Tibial nerve (tissue), 4 donors: Measurements from ENCODE around the gene TENT4B. TPM values are rescaled to one million over a fixed set of nuclear protein-coding genes. Genes with fewer than 3 reads are reported as not detected.
"Not testable (repeated sequence)": the region's sequence is repeated elsewhere in the genome, so short reads cannot be mapped to it uniquely, and the experiment has no call there.

Experiments used
- DNase-seq, 2 donors: peaks; one replicate each; pipeline ENCODE4 v3.0.0-alpha.2; 2019; ENCODE audit warnings: low spot score in 2 of 2
- H3K27ac ChIP-seq, 4 donors: fragments of 200-600 bp; sonication (generic) in 3 of 4; one replicate each; pipeline ENCODE4 v1.5.1; 2017 to 2019; ENCODE audit warnings: mild to moderate bottlenecking in 1 of 4
- H3K27me3 ChIP-seq, 2 donors: fragments of 200-600 bp; sonication (generic) in 1 of 2; one replicate each; pipeline versions ENCODE4 v1.5.1 to v1.6.0; 2017 to 2019
- H3K36me3 ChIP-seq, 3 donors: fragments of 200-600 bp; sonication (generic); one replicate each; pipeline ENCODE4 v1.5.1; 2018 to 2019
- H3K4me1 ChIP-seq, 4 donors: fragments of 200-600 bp; sonication (generic) in 3 of 4; one replicate each; pipeline ENCODE4 v1.5.1; 2017 to 2019
- H3K4me3 ChIP-seq, 4 donors: fragments of 200-600 bp; sonication (generic) in 3 of 4; one replicate each; pipeline ENCODE4 v1.5.1; 2017 to 2019; ENCODE audit warnings: mild to moderate bottlenecking in 1 of 4, moderate library complexity in 1 of 4
- H3K9me3 ChIP-seq, 4 donors: fragments of 200-600 bp; sonication (generic) in 3 of 4; one replicate each; pipeline ENCODE4 v1.5.1; 2017 to 2019
- CTCF ChIP-seq, 5 experiments: fragments of 200-600 bp in 3 of 5; fragments of 450-650 bp in 2 of 5; sonication (generic) in 3 of 5; IDR thresholded peaks; one replicate each; pipeline ENCODE4 v1.5.1; 2016 to 2019; ENCODE audit warnings: antibody characterized with exemption in 5 of 5, mild to moderate bottlenecking in 3 of 5, moderate library complexity in 2 of 5
- EP300 ChIP-seq, 2 donors: sonication (generic); formaldehyde crosslinking; IDR thresholded peaks; one replicate each; pipeline ENCODE4 v1.6.1; 2017; ENCODE audit warnings: antibody characterized with exemption in 2 of 2, mild to moderate bottlenecking in 1 of 2
- POLR2A ChIP-seq, 2 donors: fragments of 450-650 bp; IDR thresholded peaks; one replicate each; pipeline ENCODE4 v1.6.1; 2017; ENCODE audit warnings: antibody characterized with exemption in 2 of 2, mild to moderate bottlenecking in 2 of 2, moderate library complexity in 2 of 2
- WGBS, 2 donors: methylation state at CpG; one replicate each; pipeline ENCODE4 v1.1.5; 2018; 5-methylcytosine and 5-hydroxymethylcytosine counted together
- total RNA-seq, 4 donors: library from RNA; depleted of rRNA; stranded (reverse); fragments of >200 nt; gene quantifications; one replicate each; pipeline ENCODE4 v1.1.0, GENCODE V29; 2016

Gene TENT4B
- total RNA-seq, 4 donors from 2014 or later: 11.7 to 18.6 (median 16.5) TPM

DNA sequence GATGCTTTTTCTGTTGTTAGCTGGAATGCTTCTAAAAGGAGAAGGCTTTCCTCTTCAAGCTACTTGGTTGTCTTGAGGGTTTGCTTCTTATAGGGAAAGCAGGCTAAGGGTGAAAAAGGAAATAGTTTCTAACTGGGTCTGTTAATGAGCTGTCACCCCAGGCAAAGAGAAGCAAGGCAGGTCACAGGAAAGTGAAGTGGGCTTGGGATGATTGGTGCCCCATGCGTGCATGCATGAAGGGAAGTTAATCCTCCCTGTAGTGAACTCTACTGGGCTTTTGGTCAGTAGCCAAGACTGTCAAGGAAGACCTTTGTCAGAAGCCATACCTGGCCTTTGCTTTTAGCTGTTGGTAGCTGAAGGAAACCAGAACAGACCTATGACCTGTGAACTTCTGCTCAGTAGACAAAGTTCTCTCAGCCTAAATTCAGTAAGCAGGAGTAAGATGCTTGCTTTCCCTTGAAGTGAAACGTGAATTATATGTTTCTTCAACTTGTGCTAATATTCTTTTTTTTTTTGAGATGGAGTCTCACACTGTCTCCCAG is 16.5 kb downstream of the TENT4B start:
- H3K9me3 ChIP-seq: no peaks in the 10 kb centered on the region
- no peak overlapping the region for H3K27ac ChIP-seq
- TF ChIP-seq EP300 (IDR thresholded peaks at IDR 0.05) (no peak), CTCF (IDR thresholded peaks at IDR 0.05) (no peak), POLR2A (IDR thresholded peaks at IDR 0.05) (no peak)
- H3K27me3 ChIP-seq: no peaks in the 10 kb centered on the region
- H3K4me3 ChIP-seq: no peak overlapping the region
- DNase-seq: no peak
- 70 to 80% methylated on average over 2 of the region's 2 CpGs for WGBS, 2 donors
- H3K36me3 ChIP-seq: no peaks in the 10 kb centered on the region
- peaks cover 0 to 30% (median 5%) of the 10 kb centered on the region in 4 donors for H3K4me1 ChIP-seq

- DNase-seq, H3K4me3 ChIP-seq, H3K36me3 ChIP-seq, H3K9me3 ChIP-seq, H3K27ac ChIP-seq, H3K27me3 ChIP-seq: not testable (repeated sequence)
- WGBS, 2 donors: 91 to 98% methylated on average over 4 of the region's 4 CpGs
- peaks cover 0 to 20% (median 3%) of the 10 kb centered on the region in 4 donors for H3K4me1 ChIP-seq
These were observed 18.7 kb downstream of the TENT4B start for GRCh38 chr16:50171773-50172172.

GRCh38 chr16:50172195-50172922 is 19.3 kb downstream of the TENT4B start:
- WGBS, 2 donors: 69 to 70% methylated on average over 4 of the region's 4 CpGs
- peaks cover 0 to 18% (median 0%) of the 10 kb centered on the region in 4 donors for H3K4me1 ChIP-seq

GRCh38 chr16:50173316-50173715 is 20.2 kb downstream of the TENT4B start:
- Histone ChIP-seq H3K27me3 (no peaks in the 10 kb centered on the region), H3K27ac (no peak overlapping the region), H3K4me3 (no peak overlapping the region), H3K9me3 (no peaks in the 10 kb centered on the region), H3K36me3 (peaks cover 0 to 11% (median 0%) of the 10 kb centered on the region in 3 donors), H3K4me1 (peaks cover 0 to 10% (median 2%) of the 10 kb centered on the region in 4 donors)
- 74 to 83% methylated on average over 5 of the region's 5 CpGs for WGBS, 2 donors
- no peak for TF ChIP-seq POLR2A (IDR thresholded peaks at IDR 0.05)
- TF ChIP-seq EP300 (IDR thresholded peaks at IDR 0.05): no peak
- TF ChIP-seq CTCF (IDR thresholded peaks at IDR 0.05): no peak
- DNase-seq: no peak

More at GRCh38 chr16:50172195-50172922, 19.3 kb downstream of the TENT4B start:
- no peaks in the 10 kb centered on the region for H3K9me3 ChIP-seq
- no peak overlapping the region for H3K27ac ChIP-seq
- TF ChIP-seq EP300 (IDR thresholded peaks at IDR 0.05) (no peak), POLR2A (IDR thresholded peaks at IDR 0.05) (no peak), CTCF (IDR thresholded peaks at IDR 0.05) (no peak)
- no peaks in the 10 kb centered on the region for H3K27me3 ChIP-seq
- peaks cover 0 to 11% (median 0%) of the 10 kb centered on the region in 3 donors for H3K36me3 ChIP-seq
- DNase-seq: no peak
- H3K4me3 ChIP-seq: no peak overlapping the region

DNA sequence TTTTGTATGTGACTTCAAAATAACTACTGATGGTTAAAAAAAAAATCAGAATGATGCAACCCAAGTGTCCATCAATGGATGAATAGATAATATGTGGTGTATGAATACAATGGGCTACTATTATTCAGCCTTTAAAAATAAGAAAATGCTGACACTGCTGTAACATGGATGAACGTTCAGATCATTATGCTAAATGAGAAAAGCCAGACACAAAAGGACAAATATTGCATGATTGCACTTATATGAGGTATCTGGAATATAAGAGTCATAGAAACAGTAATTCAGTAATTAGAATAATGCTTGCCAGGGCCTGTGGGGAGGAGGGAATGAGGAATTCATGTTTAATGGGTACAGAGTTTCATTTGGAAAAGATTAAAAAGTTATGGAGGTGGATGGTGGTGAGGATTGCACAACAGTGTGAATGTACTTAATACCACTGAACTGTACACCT is 25.4 kb downstream of the TENT4B start:
- Histone ChIP-seq H3K27ac (no peak overlapping the region), H3K4me3 (no peak overlapping the region), H3K9me3 (no peaks in the 10 kb centered on the region), H3K36me3 (peaks cover 0 to 11% (median 0%) of the 10 kb centered on the region in 3 donors), H3K4me1 (peaks cover 0 to 9% (median 3%) of the 10 kb centered on the region in 4 donors), H3K27me3 (no peaks in the 10 kb centered on the region)
- DNase-seq: no peak
- 25 to 33% methylated on average over 1 of the region's 1 CpG for WGBS, 2 donors
- TF ChIP-seq EP300 (IDR thresholded peaks at IDR 0.05) (no peak), POLR2A (IDR thresholded peaks at IDR 0.05) (no peak), CTCF (IDR thresholded peaks at IDR 0.05) (no peak)
